ENCODE data around the gene CRYBA2. TPM values are rescaled to one million over a fixed set of nuclear protein-coding genes. Genes with fewer than 3 reads are reported as not detected.

The CRYBA2 gene
- total RNA-seq, 4 donors from 2014 or later = not detected

GRCh38 chr2:219022041-219022440, 28.8 kb upstream of the CRYBA2 start:
- in situ Hi-C loops (cut with MboI; ENCODE audit: low sequenced_read_pairs in 4 of 4) = loop anchor here in 1 of 4 donors (10.0 to 25.0 kb wide), 2 partner anchors 133 to 290 kb away; partner anchors contain the start of gene PTPRN
- no peaks in the 10 kb centered on the region for H3K27me3 ChIP-seq
- ATAC-seq = no peak
- DNase-seq = no peak
- no peaks in the 10 kb centered on the region for H3K9me3 ChIP-seq
- no peak for TF ChIP-seq CTCF (IDR thresholded peaks at IDR 0.05 in 4 of 5, conservative IDR thresholded peaks at IDR 0.05 in 1 of 5)
- no peak overlapping the region for H3K4me3 ChIP-seq
- no peak overlapping the region for H3K27ac ChIP-seq
- intact Hi-C loops (cut with DNase I; ENCODE audit: low total_unique reads) = no loop called here
- no peaks in the 10 kb centered on the region for H3K36me3 ChIP-seq
- no peaks in the 10 kb centered on the region for H3K4me1 ChIP-seq

GRCh38 chr2:219021591-219021990, 28.4 kb upstream of the CRYBA2 start:
- DNase-seq (no peak), ATAC-seq (no peak)
- no peak overlapping the region for H3K27ac ChIP-seq
- H3K27me3 ChIP-seq = no peaks in the 10 kb centered on the region
- in situ Hi-C loops (cut with MboI; ENCODE audit: low sequenced_read_pairs in 4 of 4) (loop anchor here in 1 of 4 donors (10.0 to 25.0 kb wide), 2 partner anchors 133 to 291 kb away; partner anchors contain the start of gene PTPRN), intact Hi-C loops (cut with DNase I; ENCODE audit: low total_unique reads) (no loop called here)
- no peak overlapping the region for H3K4me3 ChIP-seq
- H3K36me3 ChIP-seq = no peaks in the 10 kb centered on the region
- no peaks in the 10 kb centered on the region for H3K4me1 ChIP-seq
- TF ChIP-seq POLR2A (IDR thresholded peaks at IDR 0.05) = no peak
- no peak for TF ChIP-seq CTCF (IDR thresholded peaks at IDR 0.05 in 4 of 5, conservative IDR thresholded peaks at IDR 0.05 in 1 of 5)
- H3K9me3 ChIP-seq = no peaks in the 10 kb centered on the region

- Histone ChIP-seq H3K4me3 (no peak overlapping the region), H3K27ac (no peak overlapping the region), H3K36me3 (no peaks in the 10 kb centered on the region), H3K9me3 (no peaks in the 10 kb centered on the region), H3K27me3 (no peaks in the 10 kb centered on the region), H3K4me1 (no peaks in the 10 kb centered on the region)
- ATAC-seq (no peak), DNase-seq (no peak)
- intact Hi-C loops (cut with DNase I; ENCODE audit: low total_unique reads) (no loop called here), in situ Hi-C loops (cut with MboI; ENCODE audit: low sequenced_read_pairs in 4 of 4) (loop anchor here in 1 of 4 donors (10.0 to 25.0 kb wide), 2 partner anchors 134 to 292 kb away; partner anchors contain the start of gene PTPRN)
- TF ChIP-seq CTCF (IDR thresholded peaks at IDR 0.05 in 4 of 5, conservative IDR thresholded peaks at IDR 0.05 in 1 of 5) (no peak), POLR2A (IDR thresholded peaks at IDR 0.05) (no peak)
Measured at GRCh38 chr2:219020604-219021365, 27.6 kb upstream of the CRYBA2 start.

- no peaks in the 10 kb centered on the region for H3K27me3 ChIP-seq
- DNase-seq (no peak), ATAC-seq (no peak)
- no peaks in the 10 kb centered on the region for H3K36me3 ChIP-seq
- intact Hi-C loops (cut with DNase I; ENCODE audit: low total_unique reads) (no loop called here), in situ Hi-C loops (cut with MboI; ENCODE audit: low sequenced_read_pairs in 4 of 4) (loop anchor here in 1 of 4 donors (25.0 kb wide), 1 partner anchor 293 kb away; the partner anchor contains the start of gene PTPRN)
- no peaks in the 10 kb centered on the region for H3K4me1 ChIP-seq
- no peaks in the 10 kb centered on the region for H3K9me3 ChIP-seq
- H3K4me3 ChIP-seq = no peak overlapping the region
- no peak for TF ChIP-seq CTCF (IDR thresholded peaks at IDR 0.05 in 4 of 5, conservative IDR thresholded peaks at IDR 0.05 in 1 of 5)
- TF ChIP-seq POLR2A (IDR thresholded peaks at IDR 0.05) = no peak
- H3K27ac ChIP-seq = no peak overlapping the region
Measured at GRCh38 chr2:219019436-219019835, 26.2 kb upstream of the CRYBA2 start.

Data from gastrocnemius medialis (tissue), 4 donors.